ENCODE results near the gene ZNF335. TPM values are rescaled to one million over a fixed set of nuclear protein-coding genes. Genes with fewer than 3 reads are reported as not detected.

Gene ZNF335
- total and polyA plus RNA-seq, 2 of the 13 experiments (the other 11 are each of a cell fraction or from before 2014, with no cell fraction given), result 9.7 to 13.7 TPM

DNA sequence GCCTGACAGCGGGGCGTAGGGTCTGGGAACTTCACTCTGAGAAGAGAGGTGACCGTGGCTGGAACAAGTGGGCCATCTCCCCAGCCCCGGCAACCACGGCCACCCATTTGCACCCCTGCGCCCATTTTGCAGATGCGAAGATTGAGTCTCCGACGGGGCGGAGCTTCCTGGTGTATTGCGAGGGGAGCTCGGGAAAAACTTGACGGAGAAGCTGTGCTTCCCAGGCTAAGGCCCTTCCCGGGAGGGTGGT lies 653 bp downstream of the ZNF335 start (continued):
- no peak for TF ChIP-seq DMTF1 (CRISPR knock-in tag; IDR thresholded peaks at IDR 0.05)
- no peak for TF ChIP-seq ZNF703 (CRISPR knock-in tag; IDR thresholded peaks at IDR 0.05; ENCODE audit: borderline replicate concordance)
- TF ChIP-seq NFYB (CRISPR knock-in tag; IDR thresholded peaks at IDR 0.05), result no peak
- TF ChIP-seq AGO1 (IDR thresholded peaks at IDR 0.05; ENCODE audit: low read depth, low read length, poor library complexity, severe bottlenecking), result peak; percentile 69
- TF ChIP-seq PTBP1 (IDR thresholded peaks at IDR 0.05; ENCODE audit: low read depth, low read length, poor library complexity, severe bottlenecking), result no peak
- TF ChIP-seq MZF1 (CRISPR knock-in tag; IDR thresholded peaks at IDR 0.05; ENCODE audit: borderline replicate concordance), result peak; percentile 57; the same call in 1 of the 2 replicates
- no peak for TF ChIP-seq AGO2 (optimal IDR thresholded peaks at IDR 0.05; ENCODE audit: low read depth, low read length)
- no peak; the same call in none of the 2 replicates for TF ChIP-seq SMAD1 (CRISPR knock-in tag; IDR thresholded peaks at IDR 0.05; ENCODE audit: borderline replicate concordance, low read depth)
- TF ChIP-seq ZBTB1 (CRISPR knock-in tag; IDR thresholded peaks at IDR 0.05; ENCODE audit: borderline replicate concordance), result no peak
- no peak for TF ChIP-seq DRAP1 (CRISPR knock-in tag; IDR thresholded peaks at IDR 0.05)
- TF ChIP-seq HCFC1 (IDR thresholded peaks at IDR 0.05; ENCODE audit: low read depth, low read length), result no peak
- no peak for TF ChIP-seq PHF8 (CRISPR knock-in tag; IDR thresholded peaks at IDR 0.05)
- TF ChIP-seq USF2 (IDR thresholded peaks at IDR 0.05; ENCODE audit: low read depth, low read length), result no peak
- no peak for TF ChIP-seq USF2 (CRISPR knock-in tag; IDR thresholded peaks at IDR 0.05; ENCODE audit: borderline replicate concordance)
- TF ChIP-seq FOSL2 (CRISPR knock-in tag; IDR thresholded peaks at IDR 0.05), result no peak
- TF ChIP-seq ARID5B (CRISPR knock-in tag; IDR thresholded peaks at IDR 0.05), result peak; percentile 37; the same call in 1 of the 2 replicates
- TF ChIP-seq ZNF335 (CRISPR knock-in tag; IDR thresholded peaks at IDR 0.05), result no peak
- TF ChIP-seq THAP9 (CRISPR knock-in tag; IDR thresholded peaks at IDR 0.05; ENCODE audit: borderline replicate concordance), result no peak; the same call in 1 of the 2 replicates
- no peak; the same call in 1 of the 2 replicates for TF ChIP-seq MBNL3 (CRISPR knock-in tag; conservative IDR thresholded peaks at IDR 0.05)

Measured in HepG2 (cell line).